Measurements from ENCODE around the gene TMTC2. TPM values are rescaled to one million over a fixed set of nuclear protein-coding genes. Genes with fewer than 3 reads are reported as not detected.

Gene TMTC2
- total and polyA plus RNA-seq, 10 of the 15 experiments (the other 5 are each of a cell fraction or from before 2014, with no cell fraction given) = 0.14 to 9.7 (median 1.2) TPM

DNA sequence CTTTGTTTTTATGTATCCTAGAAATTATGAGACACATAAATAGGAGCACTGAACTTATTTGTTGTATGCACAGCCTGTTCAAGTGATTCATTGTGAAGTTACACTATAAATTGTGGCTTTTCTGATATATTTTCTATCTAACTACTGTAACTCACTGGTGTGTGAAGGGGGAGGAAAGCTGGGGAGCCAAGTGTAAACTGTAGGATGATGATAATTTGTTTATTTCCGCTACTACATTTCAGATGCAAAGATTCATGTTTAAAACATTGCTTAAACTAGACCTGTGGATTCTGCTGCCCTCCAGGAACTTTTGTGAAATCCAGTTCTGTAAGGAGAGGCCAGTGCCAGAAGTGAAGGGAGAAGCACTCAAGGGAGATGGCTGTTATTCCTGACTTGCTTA is 3.3 kb downstream of the TMTC2 start:
- ATAC-seq = no peak
- BruUV-seq (replicated peaks) = no TSS peak
- ChIA-PET POLR2A (no interaction called here), RAD21 (ENCODE audit: unreplicated experiment) (interaction anchor here (0.7 to 1.0 kb wide), 2 partner anchors 16 to 320 kb away, joined by 3 read pairs; no protein-coding TSS in a partner anchor), CTCF (no interaction called here), SMC1A (ENCODE audit: uncharacterized antibody, unreplicated experiment) (interaction anchor here (0.6 to 1.2 kb wide), 3 partner anchors 9 to 87 kb away, joined by 3 to 4 read pairs (median 3); no protein-coding TSS in a partner anchor)
- H3K79me2 ChIP-seq (ENCODE audit: control insufficient read depth, insufficient read depth, low read length) = peaks cover 3% of the 10 kb centered on the region
- no peaks in the 10 kb centered on the region; the same call in 1 of the 3 replicates for H3K9me3 ChIP-seq (replicated peaks; ENCODE audit: control insufficient read depth, insufficient read depth, low read length)
- H3K27me3 ChIP-seq (replicated peaks in 1 of 2; ENCODE audit: control insufficient read depth in 2 of 2, insufficient read depth in 2 of 2, low read length in 1 of 2) = no peaks in the 10 kb centered on the region
- no peak overlapping the region for H3K27ac ChIP-seq (ENCODE audit: control insufficient read depth, insufficient read depth)
- in situ Hi-C loops (cut with MboI) (no loop called here), intact Hi-C loops (cut with micrococcal nuclease; ENCODE audit: unreplicated experiment) (no loop called here)
- H4K20me1 ChIP-seq (ENCODE audit: control insufficient read depth, insufficient read depth) = no peaks in the 10 kb centered on the region
- H3K4me1 ChIP-seq (ENCODE audit: control insufficient read depth, insufficient read depth, low read length) = no peaks in the 10 kb centered on the region
- FAIRE-seq = no peak
- H3K4me2 ChIP-seq (ENCODE audit: control insufficient read depth, insufficient read depth) = no peak overlapping the region
- peak overlapping the region; percentile 5; the same call in 1 of the 2 replicates for H3K4me3 ChIP-seq
- 65% methylated on average over 1 of the region's 1 CpG for WGBS (ENCODE audit: insufficient coverage, insufficient replicate concordance, low lambda C conversion rate, missing lambda C conversion rate)
- no peak for DNase-seq (ENCODE audit: low read depth, low spot score)
- no peaks in the 10 kb centered on the region for H3K36me3 ChIP-seq (ENCODE audit: control insufficient read depth in 2 of 2, insufficient read depth in 2 of 2, low read length in 1 of 2)
- H3K9ac ChIP-seq (ENCODE audit: control insufficient read depth, insufficient read depth, low read length) = no peak overlapping the region
- H2AFZ ChIP-seq (ENCODE audit: control insufficient read depth, low read depth, low read length) = no peak overlapping the region
- TF ChIP-seq CREB1 (IDR thresholded peaks at IDR 0.05; ENCODE audit: low read depth) (no peak), PAX8 (IDR thresholded peaks at IDR 0.05) (no peak), YBX1 (IDR thresholded peaks at IDR 0.05) (no peak), STAT3 (IDR thresholded peaks at IDR 0.05; ENCODE audit: low read depth, low read length) (no peak), CBX3 (IDR thresholded peaks at IDR 0.05; ENCODE audit: borderline replicate concordance, low read depth) (no peak), SUPT20H (IDR thresholded peaks at IDR 0.05; ENCODE audit: borderline replicate concordance, control insufficient read depth, low read depth, low read length) (no peak), MTA2 (IDR thresholded peaks at IDR 0.05; ENCODE audit: low read depth) (no peak), GATAD2B (conservative IDR thresholded peaks at IDR 0.05; ENCODE audit: low read depth) (no peak), STAT1 (conservative IDR thresholded peaks at IDR 0.05) (no peak), HDGF (IDR thresholded peaks at IDR 0.05) (no peak), RFX5 (IDR thresholded peaks at IDR 0.05; ENCODE audit: low read depth, low read length) (no peak), KDM1A (IDR thresholded peaks at IDR 0.05; ENCODE audit: borderline replicate concordance) (no peak)
- TF ChIP-seq, protein P1, sequence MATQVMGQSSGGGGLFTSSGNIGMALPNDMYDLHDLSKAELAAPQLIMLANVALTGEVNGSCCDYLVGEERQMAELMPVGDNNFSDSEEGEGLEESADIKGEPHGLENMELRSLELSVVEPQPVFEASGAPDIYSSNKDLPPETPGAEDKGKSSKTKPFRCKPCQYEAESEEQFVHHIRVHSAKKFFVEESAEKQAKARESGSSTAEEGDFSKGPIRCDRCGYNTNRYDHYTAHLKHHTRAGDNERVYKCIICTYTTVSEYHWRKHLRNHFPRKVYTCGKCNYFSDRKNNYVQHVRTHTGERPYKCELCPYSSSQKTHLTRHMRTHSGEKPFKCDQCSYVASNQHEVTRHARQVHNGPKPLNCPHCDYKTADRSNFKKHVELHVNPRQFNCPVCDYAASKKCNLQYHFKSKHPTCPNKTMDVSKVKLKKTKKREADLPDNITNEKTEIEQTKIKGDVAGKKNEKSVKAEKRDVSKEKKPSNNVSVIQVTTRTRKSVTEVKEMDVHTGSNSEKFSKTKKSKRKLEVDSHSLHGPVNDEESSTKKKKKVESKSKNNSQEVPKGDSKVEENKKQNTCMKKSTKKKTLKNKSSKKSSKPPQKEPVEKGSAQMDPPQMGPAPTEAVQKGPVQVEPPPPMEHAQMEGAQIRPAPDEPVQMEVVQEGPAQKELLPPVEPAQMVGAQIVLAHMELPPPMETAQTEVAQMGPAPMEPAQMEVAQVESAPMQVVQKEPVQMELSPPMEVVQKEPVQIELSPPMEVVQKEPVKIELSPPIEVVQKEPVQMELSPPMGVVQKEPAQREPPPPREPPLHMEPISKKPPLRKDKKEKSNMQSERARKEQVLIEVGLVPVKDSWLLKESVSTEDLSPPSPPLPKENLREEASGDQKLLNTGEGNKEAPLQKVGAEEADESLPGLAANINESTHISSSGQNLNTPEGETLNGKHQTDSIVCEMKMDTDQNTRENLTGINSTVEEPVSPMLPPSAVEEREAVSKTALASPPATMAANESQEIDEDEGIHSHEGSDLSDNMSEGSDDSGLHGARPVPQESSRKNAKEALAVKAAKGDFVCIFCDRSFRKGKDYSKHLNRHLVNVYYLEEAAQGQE (IDR thresholded peaks at IDR 0.05; ENCODE audit: low read depth, low read length) = no peak
- TF ChIP-seq, protein P2, sequence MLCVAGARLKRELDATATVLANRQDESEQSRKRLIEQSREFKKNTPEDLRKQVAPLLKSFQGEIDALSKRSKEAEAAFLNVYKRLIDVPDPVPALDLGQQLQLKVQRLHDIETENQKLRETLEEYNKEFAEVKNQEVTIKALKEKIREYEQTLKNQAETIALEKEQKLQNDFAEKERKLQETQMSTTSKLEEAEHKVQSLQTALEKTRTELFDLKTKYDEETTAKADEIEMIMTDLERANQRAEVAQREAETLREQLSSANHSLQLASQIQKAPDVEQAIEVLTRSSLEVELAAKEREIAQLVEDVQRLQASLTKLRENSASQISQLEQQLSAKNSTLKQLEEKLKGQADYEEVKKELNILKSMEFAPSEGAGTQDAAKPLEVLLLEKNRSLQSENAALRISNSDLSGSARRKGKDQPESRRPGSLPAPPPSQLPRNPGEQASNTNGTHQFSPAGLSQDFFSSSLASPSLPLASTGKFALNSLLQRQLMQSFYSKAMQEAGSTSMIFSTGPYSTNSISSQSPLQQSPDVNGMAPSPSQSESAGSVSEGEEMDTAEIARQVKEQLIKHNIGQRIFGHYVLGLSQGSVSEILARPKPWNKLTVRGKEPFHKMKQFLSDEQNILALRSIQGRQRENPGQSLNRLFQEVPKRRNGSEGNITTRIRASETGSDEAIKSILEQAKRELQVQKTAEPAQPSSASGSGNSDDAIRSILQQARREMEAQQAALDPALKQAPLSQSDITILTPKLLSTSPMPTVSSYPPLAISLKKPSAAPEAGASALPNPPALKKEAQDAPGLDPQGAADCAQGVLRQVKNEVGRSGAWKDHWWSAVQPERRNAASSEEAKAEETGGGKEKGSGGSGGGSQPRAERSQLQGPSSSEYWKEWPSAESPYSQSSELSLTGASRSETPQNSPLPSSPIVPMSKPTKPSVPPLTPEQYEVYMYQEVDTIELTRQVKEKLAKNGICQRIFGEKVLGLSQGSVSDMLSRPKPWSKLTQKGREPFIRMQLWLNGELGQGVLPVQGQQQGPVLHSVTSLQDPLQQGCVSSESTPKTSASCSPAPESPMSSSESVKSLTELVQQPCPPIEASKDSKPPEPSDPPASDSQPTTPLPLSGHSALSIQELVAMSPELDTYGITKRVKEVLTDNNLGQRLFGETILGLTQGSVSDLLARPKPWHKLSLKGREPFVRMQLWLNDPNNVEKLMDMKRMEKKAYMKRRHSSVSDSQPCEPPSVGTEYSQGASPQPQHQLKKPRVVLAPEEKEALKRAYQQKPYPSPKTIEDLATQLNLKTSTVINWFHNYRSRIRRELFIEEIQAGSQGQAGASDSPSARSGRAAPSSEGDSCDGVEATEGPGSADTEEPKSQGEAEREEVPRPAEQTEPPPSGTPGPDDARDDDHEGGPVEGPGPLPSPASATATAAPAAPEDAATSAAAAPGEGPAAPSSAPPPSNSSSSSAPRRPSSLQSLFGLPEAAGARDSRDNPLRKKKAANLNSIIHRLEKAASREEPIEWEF (IDR thresholded peaks at IDR 0.05; ENCODE audit: insufficient replicate concordance, low read depth, low read length) = no peak

Measured in GM12878 (cell line).